ENCODE results near the gene SENP1.

GRCh38 chr12:48043771-48044170 is 62.1 kb downstream of the SENP1 start:
- TF ChIP-seq CTCF (conservative IDR thresholded peaks at IDR 0.05; ENCODE audit: low read length) (no peak), EZH2phosphoT487 (IDR thresholded peaks at IDR 0.05; ENCODE audit: borderline replicate concordance) (no peak)

Measured in Loucy (cell line).